Measurements from ENCODE around the gene FAM114A1.
"Not testable (repeated sequence)": the region's sequence is repeated elsewhere in the genome, so short reads cannot be mapped to it uniquely, and the experiment has no call there.

FAM114A1 gene

DNA sequence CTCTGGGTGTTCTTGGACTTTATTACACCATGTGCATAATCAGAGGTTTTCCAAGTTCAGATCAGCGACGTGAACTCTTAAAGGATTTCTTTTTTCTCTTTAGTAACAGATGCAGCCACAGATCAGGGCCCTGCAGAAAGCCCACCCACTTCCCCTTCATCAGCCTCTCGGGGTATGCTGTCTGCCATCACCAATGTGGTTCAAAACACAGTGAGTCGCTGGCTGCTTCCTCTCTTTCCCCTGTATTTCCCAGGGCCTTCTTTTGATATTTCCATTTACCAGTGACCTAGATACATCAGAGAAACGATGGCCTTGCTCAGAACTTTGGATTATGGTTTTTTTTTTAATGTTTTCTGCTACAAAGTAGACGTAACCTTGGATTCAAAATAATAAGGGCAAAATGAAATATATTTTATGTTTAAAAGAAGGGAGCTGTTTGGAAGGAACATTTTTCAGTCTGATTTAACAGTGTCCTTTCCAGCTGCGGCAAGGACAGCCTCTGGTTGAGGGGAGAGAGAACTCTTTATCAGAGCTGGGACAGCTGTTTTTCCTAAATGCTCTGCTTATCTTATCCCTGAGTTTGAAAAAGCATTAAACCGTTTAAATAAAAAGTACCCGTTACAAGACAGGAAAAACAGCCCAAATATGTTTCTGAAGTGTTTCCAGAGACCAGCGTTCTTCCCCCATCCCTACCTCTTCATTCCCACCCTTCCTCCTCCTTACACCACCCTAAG, 38.2 kb downstream of the FAM114A1 start:
- no peak for DNase-seq

DNA sequence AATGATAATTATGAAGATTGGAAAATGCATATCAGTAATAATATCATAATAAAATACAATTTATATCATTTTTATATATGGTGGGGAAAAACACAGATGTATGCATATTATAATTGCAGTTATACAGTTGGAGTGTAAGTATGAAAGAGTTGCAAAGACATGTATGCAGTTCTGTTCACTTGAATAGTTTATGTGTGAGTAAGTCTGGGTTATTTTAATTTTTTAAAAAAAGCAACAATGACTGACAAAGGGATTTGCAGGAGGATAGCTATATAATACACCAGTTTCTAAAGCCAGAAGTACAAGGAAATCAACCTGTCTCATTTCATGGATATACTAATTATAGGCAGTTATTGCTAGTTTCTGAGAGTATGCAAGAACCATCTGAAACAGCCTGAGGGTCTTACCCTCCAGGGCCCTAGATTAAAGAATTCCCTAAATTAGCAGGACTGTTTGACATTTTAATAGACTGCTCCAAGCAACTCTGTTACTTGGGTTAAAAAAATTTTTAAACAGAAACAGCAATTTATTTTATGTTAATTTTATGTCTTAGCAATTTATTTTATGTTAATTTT, 40.2 kb downstream of the FAM114A1 start:
- no peak for DNase-seq

DNA sequence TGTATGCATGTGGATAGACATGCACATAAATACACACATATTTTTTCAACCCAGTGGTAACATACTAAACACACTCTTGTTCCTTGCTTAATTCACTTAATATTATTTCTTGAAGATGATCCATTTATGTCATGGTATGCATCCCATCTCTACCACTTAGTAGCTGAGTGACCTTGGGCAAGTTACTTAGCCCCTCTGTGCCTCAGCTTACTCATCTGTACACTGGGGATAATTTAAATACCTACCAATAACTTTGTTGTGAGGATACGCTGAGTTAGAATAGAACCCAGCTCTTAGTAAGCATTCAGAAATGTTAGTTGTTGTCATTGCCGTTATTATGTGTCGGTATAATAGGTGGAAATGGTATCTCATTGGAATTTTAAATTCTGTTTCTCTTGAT, 41.4 kb downstream of the FAM114A1 start:
- DNase-seq, result no peak

DNA sequence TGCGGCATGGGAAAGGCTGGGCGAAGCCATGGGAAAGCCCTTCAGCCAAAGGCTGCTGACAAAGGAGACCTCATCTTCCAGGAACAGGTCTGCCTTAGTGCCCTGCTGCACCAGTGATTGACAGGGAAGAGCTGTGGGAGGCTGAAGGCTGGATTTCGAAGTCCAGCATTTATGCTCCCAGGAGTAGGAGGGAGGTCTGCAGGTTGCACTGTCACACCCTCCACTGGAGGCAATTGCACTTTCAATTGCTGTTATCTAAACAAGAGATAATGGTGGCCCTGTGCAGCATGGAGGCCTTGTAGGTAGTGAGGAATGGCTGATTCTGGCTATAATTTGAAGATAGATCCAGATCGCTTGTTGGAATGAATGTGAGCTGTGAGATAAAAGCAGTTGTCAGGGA, 43.7 kb downstream of the FAM114A1 start:
- no peak for DNase-seq

GRCh38 chr4:38914854-38915253, 47.2 kb downstream of the FAM114A1 start:
- DNase-seq, result peak in 1 of 2 donors; percentile 10

DNA sequence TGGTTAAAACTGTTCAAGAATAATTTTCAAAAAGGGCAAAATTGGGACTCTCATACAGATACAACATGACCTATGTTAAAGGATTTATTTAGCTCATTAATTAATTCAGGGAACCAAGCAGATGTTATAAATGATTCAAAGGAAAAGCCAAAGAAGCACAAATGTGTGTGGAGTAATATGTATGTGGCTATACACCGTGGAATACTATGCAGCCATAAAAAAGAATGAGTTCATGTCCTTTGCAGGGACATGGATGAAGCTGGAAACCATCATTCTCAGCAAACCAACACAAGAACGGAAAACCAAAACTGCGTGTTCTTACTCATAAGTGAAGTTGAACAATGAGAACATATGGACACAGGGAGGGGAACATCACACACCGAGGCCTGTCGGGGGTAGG, 48.7 kb downstream of the FAM114A1 start:
- not testable (repeated sequence) for DNase-seq

DNA sequence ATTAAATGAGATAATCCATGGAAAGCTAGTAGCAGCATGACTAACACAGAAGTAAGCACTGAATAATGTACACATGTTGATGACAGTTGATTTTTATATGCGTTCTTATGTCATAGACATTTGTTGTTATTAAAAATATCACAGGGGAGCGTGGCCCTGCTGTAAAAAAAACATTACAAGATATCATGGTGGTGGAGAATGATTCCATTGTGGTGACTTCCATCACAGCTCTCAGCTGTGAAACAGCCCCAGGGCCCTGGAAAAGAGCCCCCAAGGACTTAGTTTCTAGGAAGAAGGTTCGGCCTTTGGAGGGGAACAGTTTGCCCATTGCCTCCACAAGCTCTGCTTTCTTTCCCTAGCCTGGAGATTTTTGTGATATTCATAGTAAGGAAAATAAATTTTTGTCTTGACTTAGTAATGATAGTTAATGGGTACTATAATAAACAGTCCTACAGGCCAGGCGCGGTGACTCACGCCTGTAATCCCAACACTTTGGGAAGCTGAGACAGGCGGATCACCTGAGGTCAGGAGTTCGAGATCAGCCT, 49.9 kb downstream of the FAM114A1 start:
- DNase-seq, result no peak

- DNase-seq, result no peak
Measured at GRCh38 chr4:38919494-38919893, 51.9 kb downstream of the FAM114A1 start.

- DNase-seq, result no peak
Measured at GRCh38 chr4:38920186-38920585, 52.6 kb downstream of the FAM114A1 start.

GRCh38 chr4:38920677-38921076, 53.1 kb downstream of the FAM114A1 start:
- DNase-seq, result no peak

DNA sequence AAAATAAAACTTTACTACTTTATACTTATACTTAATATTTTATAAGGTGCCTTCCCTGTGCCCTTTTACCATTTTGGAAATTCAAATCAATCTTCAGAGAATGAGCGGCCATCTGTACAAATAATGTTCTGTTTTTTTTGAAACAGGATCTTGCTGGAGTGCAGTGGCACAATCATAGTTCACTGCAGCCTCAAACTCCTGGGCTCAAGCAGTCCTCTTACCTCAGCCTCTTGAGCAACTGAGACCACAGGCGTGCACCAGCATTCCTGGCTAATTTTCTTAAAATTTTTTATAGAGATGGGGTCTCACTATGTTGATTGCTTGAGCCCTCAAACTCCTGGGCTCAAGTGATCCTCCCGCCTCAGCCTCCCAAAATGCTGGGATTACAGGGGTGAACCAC, 53.5 kb downstream of the FAM114A1 start:
- DNase-seq, result no peak

GRCh38 chr4:38923746-38924145, 56.1 kb downstream of the FAM114A1 start:
- DNase-seq, result no peak

DNA sequence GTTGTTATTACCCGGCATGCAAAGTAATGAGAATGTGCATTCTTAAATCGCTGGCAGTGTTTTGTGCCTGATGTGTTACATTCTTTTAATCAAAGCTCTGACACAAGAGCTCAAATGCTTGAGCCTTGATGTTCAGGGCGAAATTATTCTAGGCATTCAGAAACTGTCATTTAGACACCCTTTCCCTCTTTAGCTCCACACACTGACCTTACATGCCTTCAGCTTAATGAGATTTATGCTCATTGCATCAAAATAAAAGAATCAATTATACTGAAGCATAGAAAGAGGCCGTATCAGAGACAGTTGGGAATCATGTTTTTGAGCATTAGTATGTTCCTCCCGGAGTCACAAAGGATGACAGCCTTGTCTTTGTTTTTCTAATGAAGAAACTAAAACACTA, 56.7 kb downstream of the FAM114A1 start:
- no peak for DNase-seq

GRCh38 chr4:38925492-38926413, 58.1 kb downstream of the FAM114A1 start:
- no peak for DNase-seq

DNA sequence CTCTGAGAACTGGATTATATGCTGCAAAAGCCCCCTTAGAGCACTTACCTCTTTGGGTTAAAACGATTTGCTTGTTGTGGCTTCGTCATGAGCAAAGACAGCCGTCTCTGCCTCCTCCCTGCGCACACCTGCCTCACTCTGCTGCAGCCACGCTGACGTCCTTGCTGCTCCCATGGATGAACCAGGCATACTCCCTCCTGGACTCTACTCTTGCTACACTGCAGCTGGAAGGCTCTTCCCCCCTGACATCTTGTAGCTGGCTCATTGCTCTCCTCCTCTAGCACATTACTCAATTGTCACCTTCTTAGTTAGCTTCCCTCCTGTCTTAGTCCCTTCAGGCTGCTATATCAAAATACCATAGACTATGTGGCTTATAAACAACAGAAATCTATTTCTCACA, 59.3 kb downstream of the FAM114A1 start:
- DNase-seq, result no peak

- no peak for DNase-seq
Measured at GRCh38 chr4:38928568-38928967, 61.0 kb downstream of the FAM114A1 start.

- no peak for DNase-seq
Measured at GRCh38 chr4:38928974-38929373, 61.4 kb downstream of the FAM114A1 start.

- DNase-seq, result no peak
Measured at GRCh38 chr4:38930204-38930603, 62.6 kb downstream of the FAM114A1 start.

DNA sequence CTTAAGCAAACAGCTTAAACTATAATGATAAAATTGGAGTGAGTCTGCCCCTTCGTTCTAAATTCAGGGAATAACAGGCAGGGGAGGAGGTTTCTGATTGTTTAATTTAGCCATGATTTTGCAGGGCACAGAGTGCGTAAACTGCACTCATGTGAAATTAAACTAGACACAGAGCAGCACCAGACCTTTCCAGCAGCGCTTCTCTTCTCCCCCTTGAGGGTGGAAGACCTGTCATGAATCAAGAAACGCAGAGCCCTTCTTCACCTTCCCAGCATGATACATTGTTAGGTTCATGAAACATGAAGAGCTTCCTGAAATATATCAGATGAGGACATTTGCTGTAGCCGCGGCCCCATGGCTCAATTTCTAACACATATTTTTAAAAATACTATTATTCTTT, 63.1 kb downstream of the FAM114A1 start:
- no peak for DNase-seq

- DNase-seq, result no peak
Measured at GRCh38 chr4:38931125-38931524, 63.5 kb downstream of the FAM114A1 start.

GRCh38 chr4:38935391-38936073, 67.9 kb downstream of the FAM114A1 start:
- DNase-seq, result no peak

- DNase-seq, result no peak
Measured at GRCh38 chr4:38939165-38939564, 71.6 kb downstream of the FAM114A1 start.

DNA sequence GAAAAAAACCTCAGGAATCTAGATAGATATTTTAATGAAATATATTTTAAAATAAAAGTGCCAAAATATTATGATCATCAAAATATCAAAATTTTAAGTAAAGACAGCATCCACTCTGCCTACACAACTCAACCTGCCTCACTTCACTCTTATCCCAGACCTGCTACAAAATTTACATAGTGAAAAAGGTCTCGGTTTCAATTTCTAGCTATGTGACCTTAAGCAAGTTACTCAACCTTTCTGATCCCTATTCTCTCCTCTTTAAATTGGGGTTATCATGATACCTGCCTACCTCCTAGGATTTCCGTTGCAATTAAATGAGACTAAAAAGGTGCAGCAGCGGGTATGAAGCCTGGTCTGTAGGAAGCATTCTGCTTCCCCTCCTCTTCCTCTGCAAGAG, 72.9 kb downstream of the FAM114A1 start:
- no peak for DNase-seq

All from CD4-positive, alpha-beta T cell treated with Interferon alpha-2 for 1 hour (primary cell).